ENCODE measurements around the gene CDS2.

- TF ChIP-seq EZH2 (IDR thresholded peaks at IDR 0.05; ENCODE audit: low read depth, unreplicated experiment): no peak
- no peak for TF ChIP-seq POLR2AphosphoS5 (IDR thresholded peaks at IDR 0.05; ENCODE audit: low read depth)
These were observed 96.3 kb downstream of the CDS2 start for GRCh38 chr20:5222919-5223634.
